Dermis lymphatic vessel endothelial cell (primary cell): ENCODE results near the gene ECT2. TPM values are rescaled to one million over a fixed set of nuclear protein-coding genes. Genes with fewer than 3 reads are reported as not detected.

ENCODE experiments used
- total RNA-seq: library from RNA; depleted of rRNA; stranded (reverse); fragments of >200 nt; gene quantifications from 2 replicates; pipeline ENCODE4 v1.2.1, GENCODE V29; 2014

ECT2 gene
- 15.3 and 22.8 TPM in 2 replicates for total RNA-seq

DNA sequence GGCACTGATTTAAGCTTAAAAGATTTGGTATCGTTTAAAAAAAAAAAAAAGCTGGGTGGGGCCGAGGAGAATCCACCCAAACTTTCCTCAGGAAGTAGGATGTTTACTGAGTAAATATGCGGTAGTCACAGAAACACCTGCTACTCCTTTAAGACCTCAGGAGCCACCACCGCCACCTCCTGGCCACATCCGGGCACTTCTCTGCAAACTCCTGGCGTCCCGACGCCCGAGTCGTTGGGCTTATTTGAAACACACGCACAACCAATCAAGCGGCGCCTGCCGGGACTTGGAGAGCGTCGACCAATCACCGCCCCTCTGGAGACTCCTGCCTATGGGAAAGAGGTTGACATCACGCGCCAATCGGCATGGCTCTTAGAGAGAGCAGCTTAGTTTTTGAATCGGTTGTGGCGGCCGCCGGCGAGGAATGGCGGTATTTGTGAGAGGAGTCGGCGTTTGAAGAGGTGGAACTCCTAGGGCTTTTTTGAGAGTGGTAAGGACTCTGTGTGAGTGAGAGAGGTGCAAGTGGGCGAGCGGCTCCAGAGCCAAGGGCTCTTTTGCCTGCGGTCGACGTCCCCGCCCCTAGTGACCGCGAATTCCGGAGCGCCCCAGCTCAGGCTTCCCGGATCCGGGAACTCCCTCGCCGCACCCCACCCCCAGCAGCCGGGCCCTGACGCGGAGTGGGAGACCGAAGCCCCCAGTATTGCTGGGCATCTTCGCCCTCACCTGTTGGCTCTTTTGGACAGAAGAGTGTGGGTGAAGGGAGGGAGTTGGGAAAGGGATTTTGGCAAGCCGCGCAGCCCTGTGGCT lies at the start of gene ECT2:
Gene ECT2, plus strand, starts transcription at position 359 of the 807 bp plus-strand sequence. CDS start 3,805 bp downstream, outside the sequence.

DNA sequence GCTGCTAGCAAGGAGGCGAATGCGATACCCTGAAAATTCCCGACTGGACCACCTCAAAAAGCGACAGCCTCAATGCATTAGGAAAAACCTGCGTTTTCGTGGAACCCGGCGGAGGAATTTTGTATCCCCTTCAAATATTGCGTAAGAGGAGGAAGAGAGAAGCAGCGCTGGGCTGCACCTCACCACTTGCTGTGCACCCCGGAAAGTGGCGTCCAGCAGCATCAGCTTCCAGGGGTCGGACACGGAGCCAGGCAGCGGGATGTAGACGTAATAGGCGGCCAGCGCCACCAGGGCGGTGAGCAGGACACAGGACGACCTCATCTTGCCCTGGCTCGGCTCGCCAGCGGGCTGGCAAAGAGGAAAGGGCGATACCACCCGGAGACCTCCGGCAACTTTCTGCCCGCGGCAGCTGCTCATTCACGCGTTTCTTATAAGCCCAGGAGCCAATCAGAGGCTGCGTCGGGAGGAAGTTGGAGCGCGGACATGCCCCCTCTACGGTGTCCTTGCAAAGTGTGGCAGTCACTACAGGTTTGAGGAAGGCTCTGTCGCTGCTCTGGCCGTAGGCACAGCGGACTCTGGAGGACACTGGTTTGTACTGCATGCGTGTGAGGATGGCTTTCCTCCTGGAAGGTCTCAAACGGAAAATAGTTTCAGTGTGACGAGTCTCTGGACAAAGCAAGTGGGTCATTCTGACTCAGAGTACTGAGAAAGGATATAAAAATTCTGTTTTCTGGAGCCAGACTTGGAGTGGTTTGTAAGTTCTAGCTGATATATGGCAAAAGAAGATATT lies 39.7 kb upstream of the ECT2 start, which contains the start of gene NCEH1:
Gene NCEH1, minus strand, starts transcription at position 404 of the 790 bp plus-strand sequence. Its CDS starts 83 bp downstream, at position 321.

Other genes with a start within 250 kb of the ECT2 start
- gene TNFSF10, start 227.3 kb upstream of the ECT2 start, total RNA-seq, result 92.7 and 101 TPM in 2 replicates
- gene NCEH1, start 39.7 kb upstream of the ECT2 start, total RNA-seq, result 2.6 and 4.3 TPM in 2 replicates